HCEC 1CT (cell line): Measurements from ENCODE around the gene CTSK.
"Not testable (repeated sequence)": the region's sequence is repeated elsewhere in the genome, so short reads cannot be mapped to it uniquely, and the experiment has no call there.

Experiments used
- DNase-seq: peaks from one replicate; pipeline ENCODE4 v3.0.0-alpha.2; 2017

Gene CTSK

DNA sequence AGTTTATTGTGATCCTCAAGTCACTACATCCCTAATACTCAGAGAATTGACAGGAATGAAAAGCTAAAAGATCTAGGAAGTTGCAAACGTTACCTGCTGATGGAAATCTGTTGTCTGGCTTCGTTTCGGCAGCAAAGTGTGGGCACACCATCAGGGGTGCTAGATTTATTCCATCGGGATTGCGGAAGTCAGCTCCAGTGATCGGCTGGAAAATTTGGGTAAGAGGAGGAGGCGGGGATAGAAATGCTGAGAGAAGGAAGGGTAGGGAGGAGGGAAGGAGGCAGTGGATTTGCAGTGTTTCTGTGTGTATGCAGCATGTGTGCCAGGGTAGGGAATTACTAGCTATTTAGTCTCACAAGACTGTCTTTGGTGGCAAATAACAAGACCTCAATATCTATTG is at the start of gene CTSK:
CTSK (minus strand) TSS at position 140 of the 400 bp plus-strand sequence. CDS start 1,455 bp downstream, outside the sequence.
- DNase-seq = peak; percentile 71

DNA sequence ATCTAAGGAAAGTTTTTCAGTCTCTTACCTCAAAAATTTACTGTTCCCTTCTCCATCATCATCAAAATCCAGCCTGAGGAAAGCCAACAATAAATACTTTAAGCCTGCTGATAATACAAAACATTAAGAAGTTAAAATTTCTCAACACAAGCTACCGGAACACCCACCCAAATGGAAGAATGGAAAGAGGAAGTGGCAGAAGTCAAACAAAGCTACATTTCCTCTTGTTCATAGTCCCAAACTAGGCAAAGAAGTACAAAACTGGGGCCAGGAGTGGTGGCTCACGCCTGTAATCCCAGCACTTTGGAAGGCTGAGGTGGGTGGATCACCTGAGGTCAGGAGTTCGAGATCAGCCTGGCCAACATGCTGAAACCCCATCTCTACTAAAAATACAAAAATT is 44.7 kb upstream of the CTSK start:
- not testable (repeated sequence) for DNase-seq

DNA sequence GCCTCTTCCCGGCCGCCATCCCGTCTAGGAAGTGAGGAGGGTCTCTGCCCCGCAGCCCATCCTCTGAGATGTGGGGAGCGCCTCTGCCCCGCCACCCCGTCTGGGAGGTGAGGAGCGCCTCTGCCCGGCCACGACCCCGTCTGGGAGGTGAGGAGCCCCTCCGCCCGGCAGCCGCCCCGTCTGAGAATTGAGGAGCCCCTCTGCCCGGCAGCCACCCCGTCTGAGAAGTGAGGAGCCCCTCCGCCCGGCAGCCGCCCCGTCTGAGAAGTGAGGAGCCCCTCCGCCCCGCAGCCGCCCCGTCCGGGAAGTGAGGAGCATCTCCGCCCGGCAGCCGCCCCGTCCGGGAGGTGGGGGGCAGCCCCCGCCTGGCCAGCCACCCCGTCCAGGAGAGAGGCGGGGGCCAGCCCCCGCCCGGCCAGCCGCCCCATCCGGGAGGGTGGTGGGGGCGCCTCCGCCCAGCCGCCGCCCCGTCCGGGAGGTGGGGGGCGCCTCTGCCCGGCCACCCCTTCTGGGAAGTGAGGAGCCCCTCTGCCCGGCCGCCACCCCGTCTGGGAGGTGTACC is 42.8 kb upstream of the CTSK start:
- not testable (repeated sequence) for DNase-seq

DNA sequence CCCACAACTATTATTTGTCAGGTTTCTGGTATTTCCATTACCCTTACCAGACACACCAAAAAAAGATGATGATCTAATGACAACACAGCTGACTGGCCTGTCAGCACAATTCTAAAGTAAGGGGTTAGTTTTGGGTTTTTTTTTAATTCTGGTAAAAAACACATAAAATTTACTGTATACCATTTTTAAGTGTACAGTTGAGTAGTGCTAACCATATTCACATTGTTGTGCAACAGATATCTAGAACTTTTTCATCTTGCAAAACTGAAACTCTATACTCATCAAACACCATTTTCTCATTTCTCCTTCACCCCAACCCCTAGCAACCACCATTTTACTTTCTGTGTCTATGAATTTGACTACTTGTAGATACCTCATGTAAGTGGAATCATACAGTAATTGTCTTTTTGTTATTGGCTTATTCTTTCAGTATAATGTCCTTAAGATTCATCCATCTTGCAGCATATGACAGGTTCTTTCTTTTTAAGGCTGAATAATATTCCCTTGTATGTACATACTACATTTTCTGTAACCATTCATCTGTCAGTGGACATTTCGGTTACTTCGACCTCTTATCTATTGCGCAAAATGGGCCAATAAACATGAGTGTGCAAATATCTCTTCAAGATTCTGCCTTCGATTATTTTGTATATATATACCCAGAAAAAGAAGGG is 38.5 kb upstream of the CTSK start:
- DNase-seq = no peak

DNA sequence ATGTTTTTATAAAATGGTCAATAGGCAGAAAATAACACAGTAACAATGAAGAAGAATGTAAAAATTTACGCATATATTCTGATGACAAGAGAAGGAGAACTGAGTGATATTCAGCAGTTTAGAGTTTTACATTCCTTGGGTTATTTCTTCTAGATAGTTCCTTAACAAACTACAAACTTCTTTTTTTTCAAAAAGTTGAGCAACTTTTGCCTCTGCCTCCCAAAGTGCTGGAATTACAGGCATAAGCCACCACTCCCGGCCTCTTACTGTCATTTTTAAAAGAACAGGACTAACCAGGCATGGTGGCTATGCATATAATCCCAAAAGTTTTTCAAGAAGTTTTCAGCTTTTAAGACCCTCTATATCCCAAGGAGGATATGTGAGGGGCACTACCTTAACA is 35.4 kb upstream of the CTSK start:
- no peak for DNase-seq

DNA sequence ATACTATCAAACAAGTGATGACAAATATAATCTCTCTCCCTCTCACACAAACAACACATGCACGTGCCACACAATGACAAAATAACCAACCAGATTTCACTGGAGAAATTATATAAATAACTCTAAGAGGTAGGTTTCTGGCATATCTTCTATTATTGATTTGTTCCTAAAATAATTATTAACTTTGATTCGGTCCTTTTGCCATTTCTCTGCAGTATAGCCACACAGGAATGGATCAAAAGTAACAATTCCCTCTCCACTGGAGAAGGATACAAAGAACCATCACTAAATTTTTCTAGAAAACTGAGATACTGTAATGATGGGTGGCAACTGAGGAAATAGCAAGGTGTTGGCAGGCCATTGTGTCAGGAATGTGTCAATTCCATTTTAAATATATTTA is 34.9 kb upstream of the CTSK start:
- DNase-seq = no peak

DNA sequence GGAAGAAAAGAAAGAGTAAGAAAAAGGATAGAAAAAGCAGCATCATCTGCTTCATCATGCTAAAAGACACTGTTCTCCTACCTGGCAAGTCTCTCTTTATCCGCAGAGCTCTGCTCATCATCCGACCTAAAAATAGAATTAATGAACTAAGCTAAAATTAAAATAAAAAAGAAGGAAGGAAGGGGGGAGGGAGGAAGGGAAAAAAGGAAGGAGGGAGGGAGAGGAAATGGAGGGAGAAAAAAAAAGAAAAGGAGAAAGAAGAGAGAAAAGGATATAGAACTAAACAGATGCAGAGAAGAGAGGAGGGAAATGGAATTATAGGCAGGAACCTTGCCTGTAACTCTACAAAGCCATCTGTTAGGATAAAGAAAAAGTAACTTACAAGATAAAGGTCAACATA is 34.3 kb upstream of the CTSK start:
- DNase-seq = no peak

- no peak for DNase-seq
These were observed 33.6 kb upstream of the CTSK start for GRCh38 chr1:150841626-150842025.

DNA sequence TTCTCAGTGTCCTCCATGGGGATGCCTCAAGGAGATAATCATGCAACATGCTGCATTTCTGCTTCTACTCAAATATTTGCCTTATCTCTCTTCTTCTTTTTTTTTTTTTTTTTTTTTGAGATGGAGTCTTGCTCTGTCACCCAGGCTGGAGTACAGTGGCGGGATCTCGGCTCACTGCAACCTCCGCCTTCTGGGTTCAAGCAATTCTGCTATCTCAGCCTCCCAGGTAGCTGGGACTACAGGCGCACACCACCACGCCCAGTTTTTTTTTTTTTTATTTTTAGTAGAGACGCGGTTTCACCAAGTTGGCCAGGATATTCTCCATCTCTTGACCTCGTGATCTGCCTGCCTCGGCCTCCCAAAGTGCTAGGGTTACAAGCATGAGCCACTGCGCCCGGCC is 32.8 kb upstream of the CTSK start:
- DNase-seq = not testable (repeated sequence)

DNA sequence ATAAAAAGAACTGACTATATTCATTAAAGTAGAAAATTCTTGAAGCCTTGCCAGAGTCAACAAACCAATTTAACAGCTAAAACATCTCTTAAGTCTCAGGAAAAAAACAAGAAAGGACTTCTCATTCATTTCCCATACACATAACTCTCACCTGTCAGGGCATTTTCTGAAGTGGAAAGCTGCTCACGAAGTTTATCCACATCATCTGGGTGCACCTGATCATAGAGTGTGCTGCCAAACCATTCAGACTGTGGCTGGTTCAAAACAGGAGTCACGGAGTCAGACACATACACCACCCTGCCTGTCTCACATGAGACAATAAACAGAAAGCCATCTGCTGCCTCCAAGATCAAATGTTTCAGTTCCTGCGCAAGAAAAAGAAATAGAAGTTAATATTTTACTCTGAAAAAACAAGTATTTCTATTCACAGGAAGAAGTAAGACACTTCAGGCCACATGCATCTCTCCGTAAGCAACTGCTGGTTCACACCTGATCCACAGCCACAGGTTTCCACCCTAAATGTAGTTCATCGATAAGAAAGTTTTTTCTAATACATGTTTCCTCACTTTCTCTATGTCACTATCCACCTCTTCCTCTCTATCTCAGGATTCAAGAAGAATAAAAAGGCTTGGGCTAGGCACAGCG is 28.2 kb upstream of the CTSK start:
- no peak for DNase-seq

DNA sequence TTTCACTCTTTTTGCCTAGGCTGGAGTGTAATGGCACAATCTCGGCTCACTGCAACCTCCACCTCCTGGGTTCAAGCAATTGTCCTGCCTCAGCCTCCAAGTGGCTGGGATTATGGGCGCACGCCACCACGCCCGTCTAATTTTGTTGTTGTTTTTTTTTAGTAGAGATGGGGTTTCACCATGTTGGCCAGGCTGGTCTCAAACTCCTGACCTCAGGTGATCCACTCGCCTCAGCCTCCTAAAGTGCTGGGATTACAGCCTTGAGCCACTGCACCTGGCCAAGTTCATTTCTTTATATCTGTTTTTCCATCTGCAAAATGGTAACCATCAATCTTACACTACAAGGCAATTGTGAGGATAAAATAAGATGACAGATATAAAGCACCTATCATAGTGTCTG is 25.9 kb upstream of the CTSK start:
- not testable (repeated sequence) for DNase-seq

DNA sequence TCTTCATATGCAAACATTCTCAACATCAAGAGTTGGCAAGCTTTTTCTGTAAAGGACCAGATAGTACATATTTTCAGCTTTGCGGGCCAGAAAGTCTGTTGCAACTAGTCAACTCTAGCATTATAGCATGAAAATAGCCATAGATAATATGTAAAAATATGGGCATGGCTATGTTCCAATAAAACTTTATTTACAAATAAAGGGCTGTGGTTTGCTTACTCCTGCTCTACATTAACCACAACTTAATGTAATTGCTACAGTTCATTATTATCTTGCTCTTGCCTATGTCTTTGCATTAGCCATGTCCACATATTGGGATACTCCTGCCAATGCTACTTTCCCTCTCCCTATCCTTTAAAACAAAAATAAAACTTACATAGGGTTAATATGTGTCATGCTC is 24.5 kb upstream of the CTSK start:
- DNase-seq = no peak

- no peak for DNase-seq
These were observed 21.7 kb upstream of the CTSK start for GRCh38 chr1:150829751-150830150.

DNA sequence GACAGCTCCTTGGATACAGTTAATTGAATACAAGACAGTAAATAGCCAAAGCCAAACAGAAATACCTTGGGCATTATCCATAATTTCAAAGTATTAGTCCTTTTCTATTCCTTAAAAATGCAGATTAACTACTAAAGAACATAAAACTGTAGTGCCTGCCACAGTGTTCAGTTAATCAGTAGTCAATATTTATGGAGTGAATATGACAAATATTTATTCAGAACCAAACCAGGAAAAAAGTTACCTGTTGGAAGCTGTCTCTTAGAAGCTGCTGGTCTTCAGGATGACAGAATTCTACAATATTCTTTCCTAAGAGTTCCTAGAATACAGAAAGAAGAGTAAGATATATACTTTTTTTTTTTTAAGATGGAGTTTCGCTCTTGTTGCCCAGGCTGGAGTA is 18.2 kb upstream of the CTSK start:
- no peak for DNase-seq

- peak; percentile 60 for DNase-seq
These were observed 12.9 kb upstream of the CTSK start for GRCh38 chr1:150820730-150821512.

DNA sequence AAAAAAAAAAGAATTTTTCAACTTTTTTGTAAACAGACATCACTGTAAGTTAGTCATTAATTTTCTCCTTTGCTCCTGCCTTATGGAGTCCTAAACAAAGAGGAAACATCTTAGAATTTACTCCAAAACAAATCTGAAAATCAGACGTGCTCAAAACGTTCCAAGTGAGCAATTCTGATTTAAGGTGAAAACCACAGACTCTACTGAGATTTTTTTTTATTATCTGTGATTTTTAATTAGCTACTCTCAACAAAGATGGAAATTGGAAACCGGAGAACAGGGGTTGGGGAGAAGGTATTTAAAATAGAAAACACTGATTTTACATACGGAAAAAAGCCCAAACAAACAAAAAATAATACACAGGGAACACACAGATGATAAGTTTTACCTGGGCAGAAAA is 7.8 kb upstream of the CTSK start:
- no peak for DNase-seq

GRCh38 chr1:150813028-150813707 is 5.1 kb upstream of the CTSK start:
- peak; percentile 73 for DNase-seq

DNA sequence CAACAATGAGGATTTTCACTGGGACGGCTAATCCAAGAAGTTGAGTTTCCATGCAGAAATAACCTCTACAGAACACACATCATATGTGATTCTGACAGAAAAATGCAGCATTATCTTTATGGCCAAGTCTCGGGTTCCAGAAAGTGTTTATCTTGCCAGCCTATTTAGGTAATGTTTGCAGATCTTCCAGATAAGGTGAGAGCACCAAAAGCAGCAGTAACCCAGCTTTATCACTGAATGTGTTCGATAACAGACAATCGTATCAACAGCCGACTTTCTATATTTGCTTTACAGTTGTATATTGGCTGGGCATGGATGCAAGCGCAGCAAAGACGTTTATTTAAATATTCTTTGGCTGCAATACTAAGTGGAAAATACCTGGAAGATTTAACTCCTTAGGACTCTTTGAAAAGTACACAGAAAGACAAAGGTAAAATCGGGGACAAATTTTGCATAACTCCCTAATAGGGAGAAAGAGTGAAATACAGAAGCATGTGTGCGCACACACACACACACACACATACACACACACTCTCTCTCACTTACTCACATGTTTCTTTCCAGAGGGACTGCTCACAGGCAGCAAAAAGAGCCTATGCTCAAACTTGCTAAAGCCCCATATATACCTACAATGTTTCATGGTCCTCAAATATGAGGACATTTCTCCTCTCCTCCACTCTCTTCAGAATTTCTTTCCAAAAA is 3.0 kb upstream of the CTSK start:
- DNase-seq = no peak

- peak; percentile 86 for DNase-seq
These were observed 1.6 kb upstream of the CTSK start for GRCh38 chr1:150809651-150810050.

- peak; percentile 68 for DNase-seq
These were observed 786 bp upstream of the CTSK start for GRCh38 chr1:150808846-150809245.

- DNase-seq = no peak
These were observed 624 bp downstream of the CTSK start for GRCh38 chr1:150807249-150808023.

- no peak for DNase-seq
These were observed 2.2 kb downstream of the CTSK start for GRCh38 chr1:150805899-150806298.
